GM19455 (cell line): ENCODE results near the gene ABHD6.
A peak's percentile ranks its signal among the peaks of the same experiment; 100 is the strongest.
"Not testable (repeated sequence)": the region's sequence is repeated elsewhere in the genome, so short reads cannot be mapped to it uniquely, and the experiment has no call there.

Experiments
- ATAC-seq: cut with Tn5 transposase; IDR thresholded peaks from one replicate; pipeline ENCODE4 v1.9.1; 2021; ENCODE audit not compliant: unreplicated experiment

The ABHD6 gene

DNA sequence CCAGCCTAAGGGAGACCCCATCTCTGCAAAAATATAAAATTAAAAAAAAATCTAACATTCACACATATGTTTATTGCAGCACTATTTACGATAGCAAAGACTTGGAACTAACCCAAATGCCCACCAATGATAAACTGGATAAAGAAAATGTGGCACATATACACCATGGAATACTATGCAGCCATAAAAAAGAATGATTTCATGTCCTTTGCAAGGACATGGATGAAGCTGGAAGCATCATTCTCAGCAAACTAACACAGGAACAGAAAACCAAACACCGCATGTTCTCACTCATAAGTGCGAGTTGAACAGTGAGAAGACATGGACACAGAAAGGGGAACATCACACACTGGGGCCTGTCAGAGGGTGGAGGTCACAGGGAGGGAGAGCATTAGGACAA lies 35.8 kb downstream of the ABHD6 start:
- ATAC-seq, result not testable (repeated sequence)

GRCh38 chr3:58274027-58274614 lies 36.5 kb downstream of the ABHD6 start:
- ATAC-seq, result no peak

GRCh38 chr3:58281069-58281468 lies 43.5 kb downstream of the ABHD6 start:
- no peak for ATAC-seq

DNA sequence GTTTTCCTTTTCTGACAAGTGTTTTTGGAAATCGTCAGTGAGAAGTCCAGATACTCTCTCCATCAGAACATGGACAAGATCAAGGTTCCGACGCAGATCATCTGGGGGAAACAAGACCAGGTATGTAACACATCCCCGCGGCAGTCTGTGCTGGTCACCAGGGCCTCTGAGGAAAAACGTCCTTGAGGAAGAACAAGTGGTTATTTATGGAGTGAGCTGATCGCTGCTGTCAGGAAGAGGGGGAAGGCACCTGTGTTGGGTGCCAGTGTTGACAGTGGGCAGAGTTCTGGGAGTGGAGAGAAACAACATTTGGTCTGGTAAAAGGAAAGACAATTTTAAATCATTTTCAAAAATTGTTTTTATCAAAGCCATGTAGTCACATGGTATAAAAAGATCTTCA lies 47.7 kb downstream of the ABHD6 start:
- ATAC-seq, result no peak

GRCh38 chr3:58287354-58287753 lies 49.8 kb downstream of the ABHD6 start:
- ATAC-seq, result no peak

- no peak for ATAC-seq
These were observed 50.6 kb downstream of the ABHD6 start for GRCh38 chr3:58288011-58288728.

- not testable (repeated sequence) for ATAC-seq
These were observed 51.5 kb downstream of the ABHD6 start for GRCh38 chr3:58288964-58289613.

DNA sequence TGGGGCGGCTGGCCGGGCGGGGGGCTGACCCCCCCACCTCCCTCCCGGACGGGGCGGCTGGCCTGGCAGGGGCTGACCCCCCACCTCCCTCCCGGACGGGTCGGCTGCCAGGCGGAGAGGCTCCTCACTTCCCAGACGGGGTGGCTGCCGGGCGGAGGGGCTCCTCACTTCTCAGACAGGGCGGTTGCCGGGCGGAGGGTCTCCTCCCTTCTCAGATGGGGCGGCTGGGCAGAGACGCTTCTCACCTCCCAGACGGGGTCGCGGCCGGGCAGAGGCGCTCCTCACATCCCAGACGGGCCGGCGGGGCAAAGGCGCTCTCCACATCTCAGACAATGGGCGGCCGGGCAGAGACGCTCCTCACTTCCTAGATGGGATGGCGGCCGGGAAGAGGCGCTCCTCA lies 52.9 kb downstream of the ABHD6 start:
- not testable (repeated sequence) for ATAC-seq

DNA sequence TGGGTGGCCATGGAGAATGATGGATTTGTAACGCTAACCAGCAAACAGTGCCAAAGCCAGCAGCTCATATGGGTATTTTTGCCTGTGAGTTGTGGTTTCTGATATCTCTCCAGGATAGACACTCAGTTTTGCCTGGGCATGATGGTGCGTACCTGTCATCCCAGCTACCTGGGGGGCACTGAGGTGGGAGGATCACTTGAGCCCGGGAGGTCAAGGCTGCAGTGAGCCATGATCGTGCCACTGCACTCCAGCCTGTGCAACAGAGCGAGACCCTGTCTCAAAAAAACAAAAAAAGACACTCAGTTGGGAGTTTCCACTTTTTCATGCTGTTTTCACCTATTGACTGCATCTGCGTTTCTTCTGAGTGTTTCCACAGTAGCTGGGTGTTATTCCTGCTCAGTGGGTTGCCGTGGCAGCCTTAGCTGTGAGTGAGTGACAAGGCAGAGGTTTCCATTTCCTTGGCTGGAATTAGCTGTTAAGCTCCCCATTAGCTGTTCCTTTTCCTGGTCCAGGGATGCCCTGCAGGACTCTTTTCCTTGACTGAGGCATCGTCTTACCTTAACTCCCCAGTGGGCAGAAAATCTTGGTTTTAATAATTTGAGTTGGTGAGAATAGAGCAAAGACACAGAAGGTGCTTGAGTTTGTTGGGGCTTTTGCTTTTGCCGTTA lies 54.2 kb downstream of the ABHD6 start:
- ATAC-seq, result no peak

DNA sequence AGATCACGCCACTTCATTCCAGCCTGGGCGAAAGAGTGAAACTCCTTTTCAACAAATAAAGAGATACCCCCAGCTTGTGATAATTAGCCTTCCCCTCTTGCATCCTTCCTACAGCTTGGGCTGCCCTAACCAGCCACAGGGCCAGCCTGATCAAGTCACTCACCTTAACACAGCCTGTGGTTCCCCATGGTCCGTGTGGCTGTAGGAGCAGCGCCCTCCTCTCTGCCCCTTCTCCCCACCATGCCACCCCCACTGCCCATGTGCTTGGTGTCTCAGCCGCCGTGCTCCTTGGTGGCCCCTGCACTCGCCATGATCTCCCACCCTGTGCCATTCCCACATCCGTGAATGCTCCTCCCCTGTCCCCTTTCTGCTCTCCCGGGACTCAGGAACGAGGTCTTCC lies 55.3 kb downstream of the ABHD6 start:
- ATAC-seq, result no peak

DNA sequence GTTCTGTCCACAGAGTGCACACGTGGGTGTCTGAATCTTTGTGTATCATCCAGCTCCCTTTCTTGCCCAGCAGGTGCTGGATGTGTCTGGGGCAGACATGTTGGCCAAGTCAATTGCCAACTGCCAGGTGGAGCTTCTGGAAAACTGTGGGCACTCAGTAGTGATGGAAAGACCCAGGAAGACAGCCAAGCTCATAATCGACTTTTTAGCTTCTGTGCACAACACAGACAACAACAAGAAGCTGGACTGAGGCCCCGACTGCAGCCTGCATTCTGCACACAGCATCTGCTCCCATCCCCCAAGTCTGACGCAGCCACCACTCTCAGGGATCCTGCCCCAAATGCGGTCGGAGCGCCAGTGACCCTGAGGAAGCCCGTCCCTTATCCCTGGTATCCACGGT lies 55.9 kb downstream of the ABHD6 start:
- no peak for ATAC-seq

DNA sequence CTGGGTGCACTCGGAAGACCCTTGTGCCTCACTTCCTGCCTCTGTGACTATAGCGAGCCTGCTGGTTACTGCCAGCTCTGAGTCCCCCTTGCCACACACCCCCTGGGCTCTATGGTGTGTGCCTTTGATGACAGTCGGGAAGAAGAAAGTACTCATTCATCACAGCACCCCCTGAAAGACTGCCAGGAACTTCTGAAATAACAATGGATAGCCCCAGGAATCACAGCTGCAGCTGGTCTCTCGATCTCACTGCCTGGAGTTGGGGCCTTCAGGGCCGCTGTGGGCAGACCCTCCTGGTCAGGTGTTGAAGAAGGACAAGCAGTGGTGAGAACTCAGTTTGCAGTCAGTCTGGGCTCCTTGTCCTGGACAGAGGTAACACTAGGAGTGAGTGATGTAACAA lies 58.7 kb downstream of the ABHD6 start:
- ATAC-seq, result no peak

DNA sequence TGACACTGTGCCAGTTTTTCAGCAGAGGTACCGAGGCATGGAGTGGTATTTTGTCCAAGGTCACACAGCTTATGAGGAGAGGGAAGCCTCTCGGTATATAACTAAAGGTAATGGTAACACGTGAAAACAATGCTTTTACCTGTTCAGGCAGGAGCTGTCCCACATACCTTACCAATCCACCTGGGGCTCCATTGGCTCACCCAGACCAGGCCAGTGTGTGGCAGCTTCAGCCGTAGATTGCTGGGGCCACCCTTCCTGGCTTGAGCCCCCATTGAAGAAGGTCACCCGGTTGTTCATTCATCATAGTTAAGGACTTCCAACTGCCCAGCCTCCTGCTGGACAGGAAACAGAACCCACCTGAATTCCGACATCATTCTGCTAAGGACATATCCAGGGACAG lies 59.3 kb downstream of the ABHD6 start:
- no peak for ATAC-seq

DNA sequence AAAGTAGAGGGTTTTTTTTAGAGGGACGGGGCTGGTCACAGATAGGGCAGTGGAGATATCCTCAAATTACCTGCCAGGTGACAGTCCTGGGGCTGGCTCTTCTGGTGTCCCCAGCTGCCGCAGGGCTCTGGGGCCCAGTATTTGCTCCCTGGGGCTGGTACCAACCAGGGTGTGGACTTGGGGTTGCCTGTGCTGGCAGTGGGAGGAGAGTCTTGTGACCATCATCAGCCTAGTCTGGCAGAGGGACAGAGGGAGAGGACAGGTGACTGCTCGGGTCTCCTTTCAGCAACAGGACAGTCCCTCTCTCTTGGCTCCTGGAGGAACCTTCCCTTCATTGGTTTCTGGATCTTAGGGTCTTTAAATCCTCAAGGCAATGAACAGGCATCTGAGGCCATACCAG lies 60.6 kb downstream of the ABHD6 start:
- ATAC-seq, result no peak

DNA sequence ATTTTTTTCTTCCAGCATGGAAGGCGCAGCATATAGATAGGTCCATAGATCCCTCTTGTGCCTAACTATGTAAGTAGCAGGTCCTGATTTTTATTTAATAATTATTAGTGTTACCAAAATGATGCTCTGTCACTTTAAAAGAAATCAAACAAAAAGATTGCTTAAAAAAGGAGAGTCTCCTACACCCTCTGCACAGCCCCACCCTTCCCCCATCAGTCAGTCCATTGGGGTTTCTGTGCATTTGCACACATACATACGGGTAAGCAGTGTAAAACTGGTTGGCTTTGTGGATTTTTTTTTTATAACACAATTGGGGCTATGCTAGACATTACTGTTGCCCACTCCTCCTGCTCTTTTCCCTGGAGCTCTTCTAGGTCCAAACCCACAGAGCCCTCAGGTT lies 61.5 kb downstream of the ABHD6 start:
- ATAC-seq, result no peak

GRCh38 chr3:58299839-58300516 lies 62.4 kb downstream of the ABHD6 start:
- ATAC-seq, result no peak

- ATAC-seq, result peak; percentile 87
These were observed 68.5 kb downstream of the ABHD6 start, which contains the start of the genes HTD2 and RPP14 for GRCh38 chr3:58305882-58306711. TSS of gene HTD2 (plus strand) at chr3:58306520. CDS start at chr3:58317614, 11,094 bp downstream. TSS of gene RPP14 (plus strand) at chr3:58306245. CDS start at chr3:58310330, 4,085 bp downstream.

DNA sequence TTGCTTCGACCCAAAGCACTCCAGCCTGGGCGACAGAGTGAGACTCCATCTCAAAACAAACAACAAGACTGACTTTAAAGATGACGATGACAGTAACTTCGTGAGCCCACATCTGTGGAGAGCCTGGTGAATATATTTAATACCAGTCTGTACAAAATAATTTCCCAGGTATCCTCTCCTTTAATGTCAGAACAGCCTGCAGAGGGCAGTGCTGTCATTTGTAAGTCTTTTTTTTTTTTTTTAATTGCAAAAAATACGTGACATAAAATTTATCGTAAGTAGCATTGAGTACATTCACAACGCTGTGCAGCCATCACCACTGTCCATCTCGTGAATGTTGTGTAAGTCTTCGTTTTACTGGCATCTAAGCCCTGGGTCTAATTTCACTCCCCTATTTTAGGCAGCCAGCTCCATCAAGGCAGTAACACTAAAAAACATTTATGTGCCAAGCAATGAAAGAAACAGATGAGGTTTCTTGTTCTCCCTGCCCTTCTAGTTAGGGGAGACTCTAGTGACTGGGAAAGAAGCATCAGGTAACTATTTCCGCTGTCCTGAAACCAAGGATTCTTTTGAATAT lies 70.1 kb downstream of the ABHD6 start:
- no peak for ATAC-seq

- no peak for ATAC-seq
These were observed 71.1 kb downstream of the ABHD6 start for GRCh38 chr3:58308728-58309127.

DNA sequence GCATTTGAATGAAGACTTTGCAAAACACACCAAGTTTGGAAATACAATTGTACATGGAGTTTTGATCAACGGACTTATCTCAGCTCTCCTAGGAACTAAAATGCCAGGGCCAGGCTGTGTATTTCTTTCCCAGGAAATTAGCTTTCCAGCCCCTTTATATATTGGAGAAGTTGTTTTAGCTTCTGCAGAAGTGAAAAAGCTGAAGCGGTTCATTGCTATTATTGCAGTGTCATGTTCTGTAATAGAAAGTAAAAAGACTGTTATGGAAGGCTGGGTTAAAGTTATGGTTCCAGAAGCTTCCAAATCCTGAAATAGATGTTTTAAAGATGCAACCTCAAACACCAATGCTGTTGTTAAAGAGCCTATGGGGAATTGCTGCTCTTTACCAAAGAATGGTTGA lies 80.2 kb downstream of the ABHD6 start:
- ATAC-seq, result no peak
